ENCODE measurements around the gene UXS1.
A peak's percentile ranks its signal among the peaks of the same experiment; 100 is the strongest.

The UXS1 gene

DNA sequence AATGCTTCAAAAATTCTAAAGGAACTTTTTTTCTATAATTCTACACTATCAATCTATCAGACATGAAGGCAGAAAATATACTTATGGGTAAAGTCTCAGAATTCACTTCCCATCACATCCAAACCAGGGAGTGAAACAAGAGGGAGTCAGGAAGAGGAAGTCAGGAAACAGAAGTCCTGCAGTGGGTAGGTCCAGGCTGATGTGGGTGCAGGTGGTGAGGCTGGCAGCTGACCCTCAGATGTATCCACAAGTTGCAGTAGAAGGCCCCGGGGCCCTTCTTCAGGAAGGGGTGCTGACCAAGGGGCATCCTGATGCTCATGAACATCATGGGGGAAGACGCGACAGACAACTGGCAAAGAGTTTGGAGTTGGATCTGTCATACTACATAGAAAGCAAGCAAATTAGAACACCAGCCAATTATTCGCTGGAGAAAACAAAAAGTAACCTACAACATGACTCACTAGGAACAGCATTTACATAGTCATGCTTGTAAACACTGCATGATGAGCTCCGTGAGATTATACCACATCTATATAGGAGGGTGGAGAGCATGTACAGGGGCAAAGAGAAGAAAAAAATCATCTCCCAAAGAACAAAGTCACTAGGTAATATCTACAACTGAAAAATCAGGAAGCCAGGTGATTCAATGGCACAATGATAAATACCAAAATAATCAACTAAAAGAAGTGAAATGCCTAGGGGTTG, 4.2 kb downstream of the UXS1 start:
- DNase-seq: no peak

DNA sequence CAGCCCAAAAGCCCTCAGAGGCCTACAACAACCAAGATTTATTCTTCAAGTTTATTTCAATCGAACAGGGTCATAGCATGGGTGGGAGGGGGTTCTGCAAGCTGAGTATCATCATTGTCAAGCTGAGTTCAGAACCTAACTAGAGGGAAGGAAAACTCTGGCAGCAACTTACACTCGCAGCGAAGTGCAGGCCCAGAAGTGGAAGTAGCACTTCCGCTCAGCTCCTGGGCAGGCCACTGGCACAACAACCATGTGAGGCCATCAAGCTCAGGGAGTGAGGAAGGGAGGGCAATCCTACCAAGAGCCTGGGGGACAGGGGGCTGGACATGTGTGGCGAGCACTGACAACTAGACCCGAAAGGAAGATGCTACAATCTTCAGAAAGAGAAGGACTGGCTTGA, 4.8 kb downstream of the UXS1 start:
- peak in 2 of 51 donors; percentile 3 to 10 for DNase-seq

DNA sequence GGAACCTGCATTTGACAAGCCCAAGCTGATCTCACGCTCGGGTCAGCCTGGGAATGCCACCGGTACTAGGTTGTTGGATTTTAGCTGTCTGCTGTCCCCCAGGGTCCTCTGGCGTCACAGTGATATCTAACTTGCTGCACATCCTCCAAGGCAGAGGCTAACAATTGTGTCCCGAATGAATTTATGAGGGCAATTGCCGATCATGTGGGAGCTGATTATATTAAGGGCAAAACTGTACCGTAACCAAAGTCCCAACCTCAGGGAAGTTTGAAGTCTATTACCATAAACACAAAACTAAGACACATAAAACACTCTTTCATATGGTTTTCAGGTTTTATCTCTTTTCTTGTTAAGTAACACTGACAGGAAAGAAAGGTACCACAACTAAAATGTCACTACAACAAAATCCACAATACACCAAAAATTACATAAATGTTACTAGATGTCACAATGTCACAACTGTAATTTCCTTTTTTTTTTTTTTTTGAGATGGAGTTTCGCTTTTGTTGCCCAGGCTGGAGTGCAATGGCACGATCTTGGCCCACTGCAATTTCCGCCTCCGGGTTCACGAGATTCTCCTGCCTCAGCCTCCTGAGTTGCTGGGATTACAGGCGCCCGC, 6.7 kb downstream of the UXS1 start:
- no peak for DNase-seq

DNA sequence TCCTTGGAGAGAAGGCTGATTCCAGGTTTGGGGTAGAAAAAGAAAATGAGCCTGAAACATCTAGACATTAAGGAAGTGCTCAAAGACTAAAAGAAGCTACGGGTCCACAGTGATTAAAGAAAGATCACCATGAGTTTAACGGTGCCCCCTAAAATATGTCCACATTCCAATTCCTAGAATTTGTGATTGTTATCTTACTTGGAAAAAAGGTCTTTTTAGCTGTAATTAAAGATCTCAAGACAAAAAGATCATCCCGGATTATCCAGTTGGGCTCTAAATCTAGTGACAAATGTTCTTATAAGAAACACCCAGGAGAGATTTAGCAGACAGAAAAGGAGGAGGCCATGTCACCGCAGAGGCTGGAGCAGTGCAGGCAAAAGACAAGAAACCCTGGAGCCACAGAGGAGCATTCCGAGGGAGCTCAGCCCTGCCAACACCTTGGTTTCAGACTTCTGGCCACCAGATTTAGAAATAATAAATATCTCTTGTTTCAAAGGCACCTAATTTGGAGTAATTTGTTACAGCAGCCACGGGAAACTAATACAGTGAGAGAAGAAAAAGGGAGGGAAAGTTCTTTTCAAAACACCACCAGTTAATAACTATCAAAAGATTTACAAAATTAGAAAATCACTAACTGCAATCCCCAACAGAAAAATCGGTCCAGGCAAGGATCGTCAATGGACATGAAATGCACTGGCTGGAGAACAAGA, 8.5 kb downstream of the UXS1 start:
- no peak for DNase-seq

DNA sequence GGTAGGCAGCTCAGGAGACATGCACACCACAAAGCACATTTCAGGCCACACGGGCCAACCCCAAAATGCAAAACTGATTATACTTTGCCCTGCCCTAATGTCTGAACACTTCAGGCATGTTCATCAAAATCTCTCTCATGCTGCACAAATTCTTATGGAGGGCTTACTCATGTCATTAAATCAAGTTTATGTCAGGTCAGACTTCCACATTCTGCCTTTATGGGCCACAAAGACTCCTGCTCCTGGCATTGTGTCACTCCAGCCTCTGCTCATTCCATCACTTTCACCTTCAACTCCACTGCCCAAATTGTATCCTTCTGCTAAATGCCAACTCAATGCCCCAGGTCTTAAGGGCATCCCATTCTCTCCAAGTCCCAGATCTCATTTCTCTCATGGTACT, 9.2 kb downstream of the UXS1 start:
- DNase-seq: no peak

DNA sequence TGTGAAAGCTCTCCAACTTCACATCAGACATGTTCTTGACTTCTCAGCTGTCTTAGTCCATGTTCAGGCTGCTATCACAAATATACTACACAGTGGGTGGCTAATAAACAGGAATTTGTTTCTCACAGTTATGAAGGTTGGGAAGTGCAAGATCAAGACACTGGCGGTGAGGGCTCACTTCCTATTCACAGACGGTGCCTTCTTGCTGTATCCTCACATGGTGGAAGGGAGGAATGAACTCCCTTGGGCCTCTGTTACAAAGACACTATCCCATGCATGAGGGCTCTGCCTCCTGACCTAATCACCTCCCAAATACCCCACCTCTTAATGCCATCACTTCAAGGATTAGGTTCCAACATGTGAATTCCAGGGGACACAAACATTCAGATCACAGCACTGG, 9.7 kb downstream of the UXS1 start:
- no peak for DNase-seq

DNA sequence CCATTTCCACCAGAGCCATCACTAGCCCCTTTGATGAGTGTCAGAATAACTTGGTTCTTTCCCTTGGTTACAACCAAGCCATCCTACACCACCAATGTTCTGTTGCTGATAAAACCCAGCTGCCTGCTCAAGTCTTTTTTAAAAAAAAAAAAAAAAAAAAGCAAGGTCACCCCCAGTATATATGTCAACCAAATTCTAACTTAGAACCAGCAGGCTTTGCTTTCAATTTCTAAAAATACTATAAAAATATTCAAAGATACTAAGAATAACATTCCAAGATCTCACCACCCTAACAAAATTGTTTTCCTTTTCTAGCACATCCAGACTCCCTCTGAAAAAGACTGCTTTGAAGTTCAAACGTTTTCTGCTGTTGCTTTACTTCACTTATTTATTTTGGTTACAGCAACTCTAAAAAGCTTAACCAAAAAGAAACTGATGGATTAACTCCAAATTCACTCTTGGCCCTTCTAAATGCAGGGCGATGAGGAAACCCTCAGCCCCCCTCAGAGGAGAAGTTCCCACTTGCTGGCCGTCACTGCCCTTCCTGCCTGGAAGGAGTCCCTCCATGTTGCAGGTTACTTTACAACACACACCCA, 10.9 kb downstream of the UXS1 start:
- no peak for DNase-seq

DNA sequence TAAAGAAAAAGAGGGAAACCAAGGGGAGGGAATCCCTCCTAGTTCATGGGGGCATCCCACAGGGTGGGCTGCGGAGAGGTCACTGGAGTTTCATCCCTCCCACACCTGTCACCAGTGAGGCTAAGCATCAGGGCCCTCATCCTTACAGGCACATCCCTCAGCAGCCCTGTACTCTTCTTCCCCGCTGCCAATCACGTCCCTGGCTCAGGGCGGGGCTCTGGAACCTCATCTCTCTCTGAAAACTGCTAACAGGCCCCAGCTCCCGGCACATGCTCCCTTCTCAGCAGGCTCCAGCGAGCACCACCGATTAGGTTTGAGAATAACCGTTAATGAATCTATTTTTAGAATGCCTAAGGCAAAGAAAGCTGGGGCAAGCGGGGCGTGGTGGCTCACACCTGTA, 13.0 kb downstream of the UXS1 start:
- no peak for DNase-seq

DNA sequence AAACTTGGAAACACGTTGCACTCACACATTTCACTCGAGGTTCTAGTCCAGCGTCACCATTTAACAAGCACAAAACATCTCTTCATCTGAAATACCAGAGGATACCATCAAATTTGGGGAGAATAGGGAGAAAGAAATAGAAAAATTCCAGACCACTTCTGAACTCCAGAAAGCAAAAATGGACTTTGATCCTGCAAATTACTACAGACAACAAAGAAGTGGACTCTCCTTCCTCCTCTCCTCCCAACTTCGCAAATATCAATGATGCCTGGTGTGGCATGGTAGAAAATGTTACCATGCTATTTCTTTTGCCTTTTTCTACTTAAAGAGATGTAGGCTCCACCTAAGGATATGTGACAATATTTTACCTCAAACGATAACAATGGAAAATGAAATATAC, 13.5 kb downstream of the UXS1 start:
- DNase-seq: no peak

DNA sequence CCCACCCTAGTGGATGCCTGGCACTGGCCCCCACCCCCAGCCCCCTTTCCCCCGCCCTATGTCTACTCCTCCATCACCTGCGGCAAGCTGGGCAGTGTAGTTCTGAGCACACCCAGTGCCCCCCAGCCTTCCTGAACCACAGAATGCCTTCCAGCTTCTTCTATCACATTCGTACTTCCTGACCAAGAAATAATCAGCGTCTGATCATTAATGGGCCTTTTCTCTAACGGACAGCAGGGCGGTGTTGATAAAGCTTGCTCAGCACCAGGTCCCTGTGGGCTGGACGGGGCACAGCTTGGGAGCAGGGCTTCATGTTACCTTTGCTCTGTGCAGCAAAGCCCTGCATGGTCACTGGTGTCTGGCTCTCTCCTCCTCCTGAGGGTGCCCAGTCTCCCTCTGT, 15.4 kb downstream of the UXS1 start:
- no peak for DNase-seq

DNA sequence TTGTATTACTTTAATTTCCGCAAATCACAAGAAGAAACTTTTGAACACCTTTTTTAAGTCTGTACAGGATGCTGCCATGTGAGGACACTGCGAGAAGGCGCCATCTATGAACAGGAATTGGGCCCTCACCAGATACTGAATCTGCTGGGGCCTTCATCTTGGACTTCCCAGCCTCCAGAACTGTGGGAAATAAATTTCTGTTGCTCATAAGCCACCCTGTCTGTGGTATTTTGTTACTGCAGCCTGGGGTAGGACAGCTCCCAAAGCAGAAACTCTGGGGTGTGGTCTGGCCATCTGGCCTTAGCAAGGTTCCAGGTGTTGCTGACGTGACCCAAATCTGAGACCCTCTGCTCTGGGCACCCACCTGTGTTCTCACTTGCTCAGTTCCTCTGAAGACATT, 16.5 kb downstream of the UXS1 start:
- no peak for DNase-seq

DNA sequence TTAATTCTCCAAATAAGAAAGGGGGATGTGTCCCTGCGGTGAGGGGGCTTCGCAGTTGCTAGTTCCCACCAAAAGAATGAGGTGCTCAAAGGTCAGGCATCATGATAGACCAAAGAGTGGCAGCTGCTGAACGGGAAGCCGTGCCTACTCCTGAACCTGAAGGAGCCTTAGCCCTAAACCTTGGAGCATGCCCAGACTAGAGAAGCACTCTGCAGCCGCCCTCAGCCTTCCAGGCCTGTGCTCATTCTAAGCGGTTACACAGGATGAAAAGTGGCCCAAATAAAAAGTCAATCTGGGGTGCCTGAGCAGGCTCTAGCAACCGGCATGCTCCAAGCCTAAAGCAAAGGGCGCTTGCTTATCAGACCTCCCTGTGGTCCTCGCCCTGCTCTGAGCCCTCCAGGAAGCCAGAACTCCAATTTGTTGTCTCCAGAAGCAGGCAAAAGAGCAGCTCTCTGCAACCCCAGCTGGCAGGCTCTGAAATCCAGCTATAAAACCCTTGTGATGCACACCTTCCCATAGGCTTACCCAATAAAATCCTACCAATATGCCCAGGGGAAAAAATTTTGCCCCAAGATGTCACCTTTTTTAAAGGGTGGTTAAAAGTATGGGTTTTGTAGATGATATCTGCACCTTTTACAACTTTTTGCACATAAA, 17.5 kb downstream of the UXS1 start:
- no peak for DNase-seq

DNA sequence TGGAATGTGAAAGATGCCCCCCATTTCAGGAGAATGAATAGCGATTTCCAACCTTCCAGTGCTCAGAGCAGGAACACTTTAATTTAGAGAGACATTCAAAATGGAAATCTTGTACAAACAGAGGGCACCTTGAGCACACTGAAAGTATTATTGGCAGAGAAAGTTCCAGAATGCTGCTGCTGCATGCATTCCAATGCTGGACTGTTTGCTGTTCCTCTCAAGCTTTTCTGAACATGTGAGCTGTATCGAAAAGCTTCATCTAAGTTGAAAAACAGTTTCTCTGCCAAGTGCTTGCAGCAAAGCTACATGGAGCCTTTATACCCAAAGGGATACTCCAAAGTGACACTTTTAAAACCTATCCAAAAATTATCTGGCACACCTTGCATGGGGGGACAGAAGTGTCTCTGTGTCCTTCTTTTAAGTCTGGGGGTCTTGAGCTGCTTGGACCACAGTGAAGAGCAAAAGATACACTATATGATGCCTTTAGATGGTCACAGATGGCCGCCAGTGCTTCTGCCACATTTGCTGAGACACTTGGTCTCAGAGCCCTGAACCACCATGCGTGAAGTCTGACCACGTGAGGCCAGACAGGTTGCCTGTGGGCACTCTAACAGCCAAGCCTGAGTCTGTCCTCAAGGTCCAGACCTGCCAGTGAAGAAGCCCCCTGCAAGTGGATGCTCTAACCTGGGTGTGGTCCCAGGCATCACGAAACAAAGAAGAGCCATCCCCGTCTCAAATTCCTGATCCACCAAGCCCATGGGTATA, 18.8 kb downstream of the UXS1 start:
- DNase-seq: no peak

DNA sequence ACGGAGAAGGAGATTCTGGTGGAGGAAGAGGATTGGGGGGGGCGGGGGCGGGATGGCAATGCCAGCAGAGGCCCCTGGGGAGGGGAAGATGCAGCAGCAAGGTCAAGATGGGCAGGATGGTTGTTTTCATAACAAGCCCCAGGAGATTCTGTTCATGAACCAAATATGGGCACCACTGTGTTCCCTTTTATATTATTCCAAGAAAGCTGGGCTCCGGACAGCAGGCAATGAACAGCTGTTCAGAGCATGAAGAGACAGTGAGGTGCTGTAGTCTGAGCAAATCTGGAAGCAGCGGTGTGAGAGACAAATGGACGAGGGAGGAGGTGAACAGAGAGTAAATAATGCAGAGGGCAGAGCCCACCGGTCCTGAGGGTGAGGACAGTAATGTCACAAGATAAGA, 20.0 kb downstream of the UXS1 start:
- no peak for DNase-seq

DNA sequence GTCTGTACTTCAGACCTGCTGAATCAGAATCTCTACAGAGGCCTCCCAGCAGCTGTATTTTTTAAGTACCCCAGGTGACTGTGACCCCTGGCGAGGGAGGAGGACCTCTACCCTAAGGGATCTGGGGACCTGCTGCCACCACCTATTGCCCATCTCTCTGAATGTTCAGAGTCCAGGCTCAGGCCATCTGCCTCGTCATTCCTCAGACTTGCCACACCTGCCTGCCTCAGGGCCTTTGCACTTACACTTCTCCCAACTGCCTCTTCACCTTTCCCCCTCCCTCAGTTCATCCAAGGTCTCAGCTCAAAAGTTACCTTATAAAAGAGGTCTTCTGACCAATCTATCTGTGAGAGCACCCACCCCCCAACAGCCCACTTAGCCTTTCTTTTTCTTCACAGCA, 21.5 kb downstream of the UXS1 start:
- DNase-seq: no peak

DNA sequence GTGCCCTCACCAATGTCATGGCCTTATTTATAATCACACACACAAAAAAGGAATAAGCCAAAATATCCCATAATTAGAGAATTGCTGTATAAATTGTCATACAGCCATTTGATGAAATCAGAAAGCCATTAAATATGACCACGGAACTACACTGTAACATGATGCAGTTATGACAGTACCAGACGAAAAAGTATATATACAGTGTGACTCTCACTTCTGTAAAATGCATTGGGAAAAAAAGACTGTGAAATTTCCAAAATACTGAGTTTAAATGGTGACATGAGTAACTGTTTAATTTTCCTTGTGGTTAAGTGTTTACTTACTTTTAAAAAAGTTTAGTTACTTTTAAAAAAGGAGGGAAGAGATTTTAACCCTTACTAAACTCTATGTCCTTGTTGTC, 25.4 kb downstream of the UXS1 start:
- no peak for DNase-seq

DNA sequence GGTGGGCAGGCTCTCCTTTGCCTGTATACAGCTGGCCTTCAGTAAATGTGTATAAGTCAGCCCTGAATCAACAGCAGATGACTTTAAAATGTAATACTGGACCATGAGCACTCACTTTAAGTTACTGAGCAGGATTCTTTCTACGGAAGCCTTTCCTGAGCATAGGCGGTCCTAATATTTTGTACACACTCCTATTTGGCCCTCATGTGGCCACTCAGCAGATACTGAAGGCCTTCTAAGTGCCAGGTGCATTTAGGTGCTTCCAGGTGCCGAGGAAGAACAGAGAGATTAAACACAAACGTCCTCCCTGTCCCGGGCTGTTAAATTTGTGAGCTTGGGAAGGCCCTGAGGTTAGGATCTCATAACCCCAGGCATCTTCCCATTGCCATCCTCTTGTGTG, 27.0 kb downstream of the UXS1 start:
- no peak for DNase-seq

DNA sequence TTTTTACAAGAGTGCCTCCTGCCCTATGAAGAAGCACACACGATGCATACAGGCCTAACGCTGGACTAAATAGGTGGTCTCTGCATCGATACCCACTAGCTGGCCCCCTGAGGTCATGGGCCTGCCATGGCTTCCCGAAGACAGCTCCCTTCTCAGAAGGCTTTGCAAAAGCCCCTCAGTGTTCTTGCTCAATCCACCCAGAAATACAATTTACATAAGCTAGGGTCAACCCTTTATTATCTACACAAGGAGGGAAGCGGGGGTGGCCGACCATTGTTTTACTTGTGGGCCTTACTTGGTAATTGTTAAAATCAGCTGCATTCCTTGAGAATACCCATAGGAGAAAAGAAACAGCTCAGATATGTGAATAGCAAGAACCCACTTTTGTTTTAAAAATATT, 28.5 kb downstream of the UXS1 start:
- no peak for DNase-seq

DNA sequence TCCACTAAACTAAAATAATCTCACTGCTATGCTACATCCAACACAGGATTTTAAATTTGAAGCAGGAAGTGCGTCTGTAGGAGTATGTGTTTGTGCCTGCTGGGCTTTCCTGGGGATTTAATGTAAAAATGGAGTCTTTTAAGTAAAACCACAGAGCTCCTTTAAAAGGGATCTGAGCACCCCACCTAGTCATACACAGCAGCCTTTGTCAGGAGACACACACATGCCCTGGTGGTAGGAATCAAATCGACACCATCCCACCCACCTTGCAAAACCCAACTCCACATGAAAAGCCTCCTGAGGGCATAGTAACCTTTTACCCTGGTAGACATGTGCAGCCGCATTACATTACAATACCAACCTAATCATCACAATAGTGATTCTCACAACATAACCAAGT, 29.1 kb downstream of the UXS1 start:
- no peak for DNase-seq

DNA sequence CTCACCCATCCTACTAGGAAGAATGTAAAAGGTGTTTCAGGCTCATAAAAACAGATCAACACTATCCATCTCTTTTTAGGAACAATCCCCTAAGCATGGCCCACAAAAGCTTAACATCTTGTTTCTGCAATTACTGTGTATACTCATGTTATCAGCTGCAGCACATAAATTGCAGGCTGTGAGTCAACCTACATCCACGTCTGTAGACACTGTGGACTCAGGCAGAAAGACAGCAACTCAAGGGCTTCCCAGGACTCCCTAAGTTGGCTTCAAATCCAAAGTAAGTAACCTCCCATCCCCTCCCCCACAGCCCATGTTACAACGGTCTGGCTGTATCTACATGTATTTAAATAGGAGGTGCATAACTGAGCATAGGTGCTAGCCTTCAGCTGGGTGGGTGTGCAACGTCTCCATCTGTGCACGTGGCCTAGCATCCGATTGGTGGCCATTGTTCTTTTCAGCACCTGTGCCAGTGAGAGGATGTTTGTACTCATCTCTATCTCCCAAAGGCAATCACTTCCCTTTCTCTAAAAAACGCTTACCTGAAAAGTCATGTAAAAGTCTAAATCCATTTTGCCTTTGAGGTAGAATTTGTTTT, 30.1 kb downstream of the UXS1 start:
- DNase-seq: no peak
